Neural progenitor cell (in vitro differentiated cells): ENCODE measurements around the gene PPFIA1. TPM values are rescaled to one million over a fixed set of nuclear protein-coding genes. Genes with fewer than 3 reads are reported as not detected.

Source experiments
- DNase-seq: peaks from one replicate; pipeline ENCODE4 v3.0.0-alpha.2; 2016; ENCODE audit warnings: low spot score
- H2AFZ ChIP-seq: fragments of 200-600 bp; sonication (generic); replicated peaks from 2 replicates; pipeline ENCODE4 v1.6.1; 2016; ENCODE audit warnings: antibody characterized with exemption
- H3F3A ChIP-seq: fragments of 200-600 bp; sonication (generic); 2 replicates; pipeline ENCODE4 v1.6.1; 2016; ENCODE audit warnings: antibody characterized with exemption, low read depth
- H3K27ac ChIP-seq: fragments of 200-600 bp; sonication (generic); 2 replicates; pipeline ENCODE4 v1.5.1; 2016; ENCODE audit warnings: mild to moderate bottlenecking
- H3K27me3 ChIP-seq: fragments of 200-600 bp; sonication (generic); 2 replicates; pipeline ENCODE4 v1.6.1; 2016; ENCODE audit warnings: mild to moderate bottlenecking, moderate library complexity
- H3K36me3 ChIP-seq: fragments of 200-600 bp; sonication (generic); 2 replicates; pipeline ENCODE4 v1.5.1; 2016
- H3K4me1 ChIP-seq: fragments of 200-600 bp; sonication (generic); 2 replicates; pipeline ENCODE4 v1.6.1; 2016; ENCODE audit warnings: mixed run types
- H3K4me2 ChIP-seq: fragments of 200-600 bp; sonication (generic); 2 replicates; pipeline ENCODE4 v1.6.1; 2016
- H3K4me3 ChIP-seq: fragments of 200-600 bp; sonication (generic); 2 replicates; pipeline ENCODE4 v1.5.1; 2016
- H3K79me2 ChIP-seq: fragments of 200-600 bp; sonication (generic); 2 replicates; pipeline ENCODE4 v1.6.1; 2016; ENCODE audit warnings: low read depth
- H3K9ac ChIP-seq: fragments of 200-600 bp; sonication (generic); 2 replicates; pipeline ENCODE4 v1.6.1; 2016
- H3K9me3 ChIP-seq: fragments of 200-600 bp; sonication (generic); 2 replicates; pipeline ENCODE4 v1.5.1; 2016; ENCODE audit warnings: low read depth
- H4K20me1 ChIP-seq: fragments of 200-600 bp; sonication (generic); 2 replicates; pipeline ENCODE4 v1.6.1; 2016; ENCODE audit warnings: low read depth
- H3K27ac Mint-ChIP-seq: 3 replicates; pipeline ENCODE4 v1.8.0; 2021; ENCODE audit warnings: mixed read lengths
- H3K27me3 Mint-ChIP-seq: 2 replicates; pipeline ENCODE4 v1.8.0; 2022; ENCODE audit warnings: low read depth, mild to moderate bottlenecking, inconsistent platforms, moderate library complexity, mixed read lengths; ENCODE audit not compliant: insufficient read depth
- H3K36me3 Mint-ChIP-seq: 3 replicates; pipeline ENCODE4 v1.8.0; 2021; ENCODE audit warnings: mixed read lengths
- H3K4me1 Mint-ChIP-seq: 3 replicates; pipeline ENCODE4 v1.8.0; 2021; ENCODE audit warnings: mixed read lengths
- H3K4me3 Mint-ChIP-seq: 3 replicates; pipeline ENCODE4 v1.8.0; 2021; ENCODE audit warnings: mild to moderate bottlenecking, moderate library complexity, mixed read lengths
- H3K9me3 Mint-ChIP-seq: 3 replicates; pipeline ENCODE4 v1.8.0; 2020; ENCODE audit warnings: mixed read lengths
- CTCF ChIP-seq: fragments of 200-600 bp; sonication (generic); IDR thresholded peaks from 2 replicates; pipeline ENCODE4 v1.5.1; 2017; ENCODE audit warnings: antibody characterized with exemption, mild to moderate bottlenecking
- EZH2 ChIP-seq: fragments of 200-600 bp; sonication (generic); IDR thresholded peaks from 2 replicates; pipeline ENCODE4 v1.6.1; 2017; ENCODE audit warnings: antibody characterized with exemption, mild to moderate bottlenecking, moderate library complexity
- EZH2phosphoT487 ChIP-seq: fragments of 200-600 bp; sonication (generic); IDR thresholded peaks from 2 replicates; pipeline ENCODE4 v1.6.1; 2017; ENCODE audit warnings: antibody characterized with exemption
- total RNA-seq: library from RNA; depleted of rRNA; stranded (reverse); fragments of >200 nt; gene quantifications from 2 replicates; pipeline ENCODE4 v1.2.3, GENCODE V29; 2015; ENCODE audit warnings: low replicate concordance

The PPFIA1 gene
- total RNA-seq, 1 donor from 2014 or later, result 42.6 TPM

DNA sequence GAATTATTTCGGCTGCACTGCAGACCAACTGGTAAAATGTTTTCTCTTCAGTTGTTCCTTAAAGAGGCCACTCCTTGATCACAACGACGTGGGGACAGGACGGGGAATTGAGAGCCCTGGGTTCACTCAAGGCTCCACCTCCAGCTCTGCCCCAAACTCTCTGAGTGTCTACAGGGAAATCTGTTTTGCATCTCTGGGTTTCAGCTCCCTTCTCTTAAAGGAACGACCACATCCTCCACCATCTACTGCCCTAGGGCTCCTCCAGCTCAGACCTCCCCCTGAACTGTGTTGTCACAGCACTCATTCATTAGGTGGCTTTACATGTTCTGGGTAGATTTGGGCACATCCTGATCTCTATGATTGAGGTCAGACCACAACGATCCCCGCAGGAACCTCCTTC, 5.1 kb upstream of the PPFIA1 start:
- no peak overlapping the region for H3K4me3 ChIP-seq

DNA sequence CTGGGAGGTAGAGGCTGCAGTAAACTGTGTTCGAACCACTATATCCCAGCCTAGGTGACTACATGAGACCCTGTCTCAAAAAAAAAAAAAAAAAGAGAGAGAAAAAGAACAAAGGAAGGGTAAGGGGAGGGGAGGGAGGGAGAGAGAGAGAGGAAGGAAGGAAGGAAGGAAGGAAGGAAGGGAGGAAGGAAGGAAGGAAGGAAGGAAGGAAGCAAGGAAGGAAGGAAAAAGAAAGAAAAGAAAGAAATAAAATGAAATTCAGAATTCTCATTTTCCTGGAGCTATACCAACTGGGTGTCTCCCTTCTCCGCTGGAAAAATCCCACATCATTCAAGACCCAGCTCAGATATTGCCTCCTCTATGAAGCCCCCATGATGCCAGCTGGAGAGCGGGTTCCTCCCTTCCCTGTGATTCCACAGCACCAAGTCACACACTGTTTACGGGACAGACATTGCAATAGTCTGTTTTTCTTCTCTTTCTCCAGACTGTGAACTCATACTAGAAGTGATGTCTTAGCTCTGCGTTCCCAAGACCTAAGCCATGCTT, 3.0 kb upstream of the PPFIA1 start:
- no peak overlapping the region for H3K4me3 Mint-ChIP-seq
- Histone ChIP-seq H3K4me1 (peaks cover 12% of the 10 kb centered on the region), H2AFZ (no peak overlapping the region), H3K27me3 (peaks cover 3% of the 10 kb centered on the region), H4K20me1 (peaks cover 15% of the 10 kb centered on the region), H3K79me2 (peaks cover 18% of the 10 kb centered on the region), H3K36me3 (peaks cover 5% of the 10 kb centered on the region), H3F3A (no peaks in the 10 kb centered on the region), H3K27ac (no peak overlapping the region), H3K9ac (no peak overlapping the region), H3K4me2 (no peak overlapping the region), H3K4me3 (no peak overlapping the region), H3K9me3 (no peaks in the 10 kb centered on the region)
- H3K9me3 Mint-ChIP-seq, result no peaks in the 10 kb centered on the region
- peaks cover 22% of the 10 kb centered on the region for H3K27me3 Mint-ChIP-seq
- TF ChIP-seq CTCF (no peak), EZH2 (no peak), EZH2phosphoT487 (no peak)
- peaks cover 10% of the 10 kb centered on the region for H3K4me1 Mint-ChIP-seq
- no peak for DNase-seq
- no peaks in the 10 kb centered on the region for H3K36me3 Mint-ChIP-seq
- H3K27ac Mint-ChIP-seq, result no peak overlapping the region

More for the DNA sequence above, 5.1 kb upstream of the PPFIA1 start:
- Histone ChIP-seq H3K27ac (no peak overlapping the region), H3K27me3 (peaks cover 3% of the 10 kb centered on the region), H3K79me2 (no peaks in the 10 kb centered on the region), H4K20me1 (no peaks in the 10 kb centered on the region), H3K4me1 (no peaks in the 10 kb centered on the region), H2AFZ (no peak overlapping the region), H3K9ac (no peak overlapping the region), H3F3A (no peaks in the 10 kb centered on the region), H3K36me3 (no peaks in the 10 kb centered on the region), H3K4me2 (no peak overlapping the region), H3K9me3 (no peaks in the 10 kb centered on the region)
- Mint-ChIP-seq H3K27me3 (peaks cover 19% of the 10 kb centered on the region), H3K27ac (no peak overlapping the region), H3K4me3 (no peak overlapping the region), H3K36me3 (no peaks in the 10 kb centered on the region), H3K4me1 (peaks cover 3% of the 10 kb centered on the region), H3K9me3 (no peaks in the 10 kb centered on the region)
- DNase-seq, result no peak
- TF ChIP-seq EZH2 (no peak), CTCF (no peak)

GRCh38 chr11:70268526-70268925, 2.0 kb upstream of the PPFIA1 start:
- Mint-ChIP-seq H3K4me1 (peaks cover 14% of the 10 kb centered on the region), H3K4me3 (no peak overlapping the region), H3K9me3 (no peaks in the 10 kb centered on the region), H3K27me3 (peaks cover 22% of the 10 kb centered on the region), H3K27ac (no peak overlapping the region), H3K36me3 (peaks cover 5% of the 10 kb centered on the region)
- Histone ChIP-seq H3K27me3 (peaks cover 3% of the 10 kb centered on the region), H3F3A (no peaks in the 10 kb centered on the region), H3K36me3 (peaks cover 9% of the 10 kb centered on the region), H3K79me2 (peaks cover 29% of the 10 kb centered on the region), H4K20me1 (peaks cover 25% of the 10 kb centered on the region), H3K4me2 (no peak overlapping the region), H2AFZ (no peak overlapping the region), H3K9me3 (no peaks in the 10 kb centered on the region), H3K4me3 (no peak overlapping the region), H3K4me1 (peaks cover 12% of the 10 kb centered on the region), H3K9ac (no peak overlapping the region), H3K27ac (no peak overlapping the region)
- DNase-seq, result no peak
- TF ChIP-seq EZH2 (no peak), EZH2phosphoT487 (no peak), CTCF (no peak)
